ENCODE measurements around the gene LCN2.

Gene LCN2

DNA sequence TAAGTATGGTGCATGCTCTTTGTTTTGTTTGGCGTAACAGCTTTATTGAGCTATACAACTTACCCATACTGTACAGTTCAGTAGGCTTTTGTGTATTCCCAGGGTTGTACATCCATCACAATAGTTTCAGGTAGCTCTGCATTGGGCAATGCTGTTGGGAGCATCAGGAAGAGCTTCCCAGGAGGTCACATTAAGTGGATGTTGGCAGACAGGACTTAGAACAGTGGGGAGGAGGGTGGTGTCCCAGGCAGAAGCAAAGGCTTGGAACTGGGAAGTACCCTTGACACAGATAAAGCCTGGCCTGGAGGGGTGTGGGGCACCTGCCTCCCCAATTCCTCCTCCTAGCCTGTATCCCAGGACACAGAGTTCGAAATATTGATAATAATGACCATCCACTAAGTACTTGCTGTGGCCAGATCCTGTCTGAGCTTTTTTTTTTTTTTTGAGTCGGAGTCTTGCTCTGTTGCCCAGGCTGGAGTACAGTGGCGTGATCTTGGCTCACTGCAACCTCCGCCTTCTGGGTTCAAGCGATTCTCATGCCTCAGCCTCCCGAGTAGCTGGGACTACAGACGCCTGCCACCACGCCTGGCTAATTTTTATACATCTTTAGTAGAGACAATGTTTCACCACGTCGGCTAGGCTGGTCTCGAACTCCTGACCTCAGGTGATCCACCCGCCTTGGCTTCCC lies 12.1 kb downstream of the LCN2 start:
- H3K4me3 Mint-ChIP-seq = peak overlapping the region; percentile 78
- peaks cover 27% of the 10 kb centered on the region for H3K36me3 Mint-ChIP-seq (ENCODE audit: low read depth)
- H3K27ac Mint-ChIP-seq = no peak overlapping the region
- H3K4me1 Mint-ChIP-seq = peaks cover 6% of the 10 kb centered on the region
- TF ChIP-seq, protein P1, sequence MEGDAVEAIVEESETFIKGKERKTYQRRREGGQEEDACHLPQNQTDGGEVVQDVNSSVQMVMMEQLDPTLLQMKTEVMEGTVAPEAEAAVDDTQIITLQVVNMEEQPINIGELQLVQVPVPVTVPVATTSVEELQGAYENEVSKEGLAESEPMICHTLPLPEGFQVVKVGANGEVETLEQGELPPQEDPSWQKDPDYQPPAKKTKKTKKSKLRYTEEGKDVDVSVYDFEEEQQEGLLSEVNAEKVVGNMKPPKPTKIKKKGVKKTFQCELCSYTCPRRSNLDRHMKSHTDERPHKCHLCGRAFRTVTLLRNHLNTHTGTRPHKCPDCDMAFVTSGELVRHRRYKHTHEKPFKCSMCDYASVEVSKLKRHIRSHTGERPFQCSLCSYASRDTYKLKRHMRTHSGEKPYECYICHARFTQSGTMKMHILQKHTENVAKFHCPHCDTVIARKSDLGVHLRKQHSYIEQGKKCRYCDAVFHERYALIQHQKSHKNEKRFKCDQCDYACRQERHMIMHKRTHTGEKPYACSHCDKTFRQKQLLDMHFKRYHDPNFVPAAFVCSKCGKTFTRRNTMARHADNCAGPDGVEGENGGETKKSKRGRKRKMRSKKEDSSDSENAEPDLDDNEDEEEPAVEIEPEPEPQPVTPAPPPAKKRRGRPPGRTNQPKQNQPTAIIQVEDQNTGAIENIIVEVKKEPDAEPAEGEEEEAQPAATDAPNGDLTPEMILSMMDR (IDR thresholded peaks at IDR 0.05) = no peak
- no peaks in the 10 kb centered on the region for H3K27me3 Mint-ChIP-seq (ENCODE audit: low read depth, poor library complexity)
- no peak for DNase-seq
- no peaks in the 10 kb centered on the region for H3K9me3 Mint-ChIP-seq

DNA sequence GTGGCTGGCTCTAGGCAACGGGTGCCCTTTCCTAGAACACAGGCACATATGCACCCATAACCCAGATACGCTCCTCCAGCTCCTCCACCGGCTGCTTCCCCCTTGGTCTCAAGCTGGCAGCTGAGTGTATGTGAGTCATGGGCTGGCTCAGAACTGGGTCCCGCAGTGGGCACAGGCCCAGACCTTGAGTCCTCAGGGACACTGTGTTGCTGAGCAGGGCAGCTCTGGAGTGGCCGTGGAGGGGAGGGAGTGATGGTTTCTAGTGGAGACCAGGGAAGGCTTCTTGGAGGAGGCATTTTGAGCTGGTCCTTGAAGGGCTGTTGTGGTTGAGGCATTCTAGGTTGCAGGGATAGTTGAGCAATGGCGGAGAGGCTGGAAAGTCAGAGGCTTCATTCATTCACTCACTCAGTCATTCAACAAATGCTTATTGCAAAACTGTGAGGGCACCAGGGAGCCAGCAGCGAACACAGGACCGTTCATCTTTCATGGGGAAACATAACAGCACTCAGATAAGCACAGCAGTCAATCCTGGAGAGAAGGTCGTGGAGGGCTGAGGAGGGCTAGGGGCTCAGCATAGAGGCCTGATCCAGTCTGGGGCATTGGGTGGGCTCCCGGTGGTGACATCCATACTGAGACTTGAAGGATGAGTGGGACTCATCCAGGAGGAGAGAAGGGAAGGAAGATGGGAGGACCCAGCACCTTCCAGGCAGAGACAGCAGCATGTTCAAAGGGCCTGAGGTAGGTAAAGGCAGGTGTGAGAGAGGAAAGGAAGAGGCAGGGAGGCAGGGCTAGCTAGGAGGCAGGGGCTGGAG lies 13.2 kb downstream of the LCN2 start:
- Mint-ChIP-seq H3K27me3 (ENCODE audit: low read depth, poor library complexity) (no peaks in the 10 kb centered on the region), H3K4me3 (no peak overlapping the region), H3K27ac (peak overlapping the region; percentile 73), H3K9me3 (no peaks in the 10 kb centered on the region), H3K4me1 (peaks cover 6% of the 10 kb centered on the region), H3K36me3 (ENCODE audit: low read depth) (peaks cover 36% of the 10 kb centered on the region)
- DNase-seq = no peak
- TF ChIP-seq, protein P1 (IDR thresholded peaks at IDR 0.05) = no peak

DNA sequence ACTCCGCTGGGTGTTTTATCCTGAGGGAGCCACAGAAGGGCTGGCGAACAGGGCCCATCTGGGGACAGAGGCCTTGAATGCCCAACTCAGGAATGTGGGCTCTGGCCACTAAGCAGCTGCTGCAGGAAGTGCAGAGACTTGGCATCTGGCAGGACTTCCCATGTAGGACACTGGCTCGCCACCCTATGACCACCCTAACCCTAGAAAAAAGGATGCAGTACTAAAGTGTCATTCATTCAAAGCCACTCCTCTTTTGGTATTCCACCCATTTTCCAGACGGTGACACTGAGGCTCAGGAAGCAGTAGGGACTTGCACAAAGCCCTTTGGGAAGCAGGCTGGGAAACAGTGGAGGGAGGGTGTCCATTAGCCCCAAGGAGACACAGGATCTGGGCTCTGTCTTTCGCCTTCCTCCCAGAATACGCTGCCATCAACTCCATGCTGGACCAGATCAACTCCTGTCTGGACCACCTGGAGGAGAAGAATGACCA lies 13.8 kb downstream of the LCN2 start:
- Mint-ChIP-seq H3K4me1 (peaks cover 6% of the 10 kb centered on the region), H3K9me3 (no peaks in the 10 kb centered on the region), H3K27me3 (ENCODE audit: low read depth, poor library complexity) (no peaks in the 10 kb centered on the region), H3K27ac (no peak overlapping the region), H3K4me3 (no peak overlapping the region), H3K36me3 (ENCODE audit: low read depth) (peaks cover 42% of the 10 kb centered on the region)
- DNase-seq = no peak
- TF ChIP-seq, protein P1 (IDR thresholded peaks at IDR 0.05) = no peak

DNA sequence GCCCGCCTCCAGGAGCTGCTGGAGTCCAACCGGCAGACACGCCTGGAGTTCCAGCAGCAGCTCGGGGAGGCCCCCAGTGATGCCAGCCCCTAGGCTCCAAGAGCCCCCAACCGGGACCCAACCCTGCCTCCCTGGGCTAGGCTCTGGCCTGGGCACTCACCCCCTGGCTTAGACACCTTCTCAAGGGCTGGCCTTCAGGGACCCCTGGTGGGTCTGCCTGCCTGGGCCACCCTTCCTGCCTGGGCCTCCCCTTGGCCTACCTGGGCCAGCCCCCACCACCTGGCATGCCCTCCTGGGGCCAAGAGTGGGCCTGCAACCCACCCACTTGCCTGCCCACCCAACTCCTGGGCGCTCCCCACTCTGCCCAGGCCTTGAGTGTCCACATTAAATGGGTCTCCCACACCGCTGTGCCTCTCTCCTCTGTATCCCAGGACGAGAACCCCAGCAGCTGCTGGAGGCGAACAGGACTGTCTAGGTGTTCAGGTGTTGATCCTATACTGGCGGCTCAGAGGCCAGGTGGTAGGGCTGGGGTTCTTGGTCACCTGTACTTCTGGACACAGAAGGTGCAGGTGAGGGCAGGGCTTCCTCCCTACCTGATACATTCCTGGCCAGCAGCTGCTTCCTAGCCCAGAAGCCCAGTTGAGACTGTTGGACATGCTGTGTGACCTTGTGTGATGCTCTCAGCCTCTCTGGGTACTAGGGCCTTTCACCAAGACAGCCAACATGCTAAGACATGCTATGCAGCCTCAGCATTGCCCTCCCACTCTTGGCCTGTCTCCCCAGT lies 14.5 kb downstream of the LCN2 start:
- peaks cover 47% of the 10 kb centered on the region for H3K36me3 Mint-ChIP-seq (ENCODE audit: low read depth)
- H3K4me3 Mint-ChIP-seq = no peak overlapping the region
- TF ChIP-seq, protein P1 (IDR thresholded peaks at IDR 0.05) = no peak
- H3K4me1 Mint-ChIP-seq = peaks cover 7% of the 10 kb centered on the region
- H3K27ac Mint-ChIP-seq = no peak overlapping the region
- no peaks in the 10 kb centered on the region for H3K9me3 Mint-ChIP-seq
- H3K27me3 Mint-ChIP-seq (ENCODE audit: low read depth, poor library complexity) = no peaks in the 10 kb centered on the region
- DNase-seq = no peak

DNA sequence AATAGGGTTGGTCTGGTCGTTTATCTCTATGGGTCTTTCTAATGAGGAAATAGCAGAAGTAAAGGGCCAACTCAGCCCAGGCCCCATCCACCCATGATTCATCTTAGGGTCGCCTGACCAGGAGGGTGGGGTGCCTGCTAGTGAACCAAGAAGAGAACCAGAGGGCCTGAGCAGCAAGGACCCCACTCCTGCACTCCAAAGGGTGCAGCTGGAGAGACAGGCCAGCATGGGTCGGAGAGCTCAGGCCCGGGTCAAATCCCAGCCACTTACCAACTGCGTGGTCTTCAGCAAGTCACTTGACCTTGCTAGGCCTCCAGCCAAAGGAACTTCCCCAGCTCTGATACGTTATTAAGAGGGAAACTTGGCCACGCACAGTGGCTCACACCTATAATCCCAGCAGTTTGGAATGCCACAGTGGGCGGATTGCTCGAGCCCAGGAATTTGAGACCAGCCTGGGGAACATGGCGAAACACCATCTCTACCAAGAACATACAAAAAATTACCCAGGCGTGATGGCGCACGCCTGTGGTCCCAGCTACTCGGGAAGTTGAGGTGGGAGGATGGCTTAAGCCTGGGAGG lies 15.1 kb downstream of the LCN2 start:
- no peaks in the 10 kb centered on the region for H3K27me3 Mint-ChIP-seq (ENCODE audit: low read depth, poor library complexity)
- DNase-seq = no peak
- TF ChIP-seq, protein P1 (IDR thresholded peaks at IDR 0.05) = no peak
- peaks cover 53% of the 10 kb centered on the region for H3K36me3 Mint-ChIP-seq (ENCODE audit: low read depth)
- H3K4me3 Mint-ChIP-seq = no peak overlapping the region
- peak overlapping the region; percentile 22 for H3K27ac Mint-ChIP-seq
- H3K4me1 Mint-ChIP-seq = peaks cover 13% of the 10 kb centered on the region
- no peaks in the 10 kb centered on the region for H3K9me3 Mint-ChIP-seq

All from nephron progenitor cell (in vitro differentiated cells).